ENCODE measurements around the gene RFX2.

The RFX2 gene

GRCh38 chr19:5955636-5955935, 154.7 kb downstream of the RFX2 start:
- DNase-seq (ENCODE audit: low read depth in 2 of 2): no peak

GRCh38 chr19:5954293-5954692, 156.0 kb downstream of the RFX2 start:
- no peak for DNase-seq (ENCODE audit: low read depth in 2 of 2)

- no peak for DNase-seq (ENCODE audit: low read depth in 2 of 2)
Measured at GRCh38 chr19:5953680-5954213, 156.6 kb downstream of the RFX2 start.

- peak; percentile 49 to 56 for DNase-seq (ENCODE audit: low read depth in 2 of 2)
Measured at GRCh38 chr19:5953030-5953589, 157.2 kb downstream of the RFX2 start.

- no peak for DNase-seq (ENCODE audit: low read depth in 2 of 2)
Measured at GRCh38 chr19:5952193-5953029, 157.9 kb downstream of the RFX2 start.

- DNase-seq (ENCODE audit: low read depth in 2 of 2): no peak
Measured at GRCh38 chr19:5951338-5951861, 158.9 kb downstream of the RFX2 start.

- DNase-seq (ENCODE audit: low read depth in 2 of 2): no peak
Measured at GRCh38 chr19:5950741-5951140, 159.6 kb downstream of the RFX2 start.

GRCh38 chr19:5949792-5950305, 160.5 kb downstream of the RFX2 start:
- DNase-seq (ENCODE audit: low read depth in 2 of 2): no peak

GRCh38 chr19:5948752-5949564, 161.3 kb downstream of the RFX2 start:
- no peak for DNase-seq (ENCODE audit: low read depth in 2 of 2)

GRCh38 chr19:5947435-5947834, 162.9 kb downstream of the RFX2 start:
- no peak for DNase-seq (ENCODE audit: low read depth in 2 of 2)

- no peak for DNase-seq (ENCODE audit: low read depth in 2 of 2)
Measured at GRCh38 chr19:5943623-5944022, 166.7 kb downstream of the RFX2 start.

Measured in fibroblast of skin of left quadriceps (primary cell).